ENCODE results near the gene SERPINB1.
A peak's percentile ranks its signal among the peaks of the same experiment; 100 is the strongest.
"Not testable (repeated sequence)": the region's sequence is repeated elsewhere in the genome, so short reads cannot be mapped to it uniquely, and the experiment has no call there.

The SERPINB1 gene

DNA sequence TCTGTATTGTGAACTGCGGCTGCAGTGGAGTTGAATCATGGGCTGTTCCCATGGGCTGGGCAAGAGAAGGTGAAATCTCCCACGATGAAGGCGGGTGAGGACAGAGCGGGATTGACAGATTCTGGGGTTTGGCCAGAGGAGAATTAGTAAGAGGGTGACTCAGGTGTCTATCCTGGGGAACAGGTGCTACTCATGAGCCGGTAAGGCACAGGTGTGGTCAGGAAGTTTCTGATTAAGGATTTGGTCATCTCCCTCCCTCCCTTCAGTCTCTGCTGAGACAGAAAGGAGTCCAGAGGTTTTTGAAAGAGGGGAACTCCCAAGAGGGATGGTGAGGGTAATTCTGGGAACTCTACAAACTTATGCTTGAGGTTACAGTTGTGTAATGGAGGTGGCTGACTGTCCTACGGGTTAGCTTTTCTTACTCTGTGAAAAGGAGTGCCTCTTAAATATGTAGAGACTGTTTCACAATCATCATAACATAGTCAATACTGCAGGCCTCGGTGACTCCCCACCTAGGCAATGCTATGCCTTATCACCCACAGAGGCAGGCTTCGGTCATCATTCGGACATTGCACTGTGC lies 31.5 kb downstream of the SERPINB1 start:
- no peak for DNase-seq

DNA sequence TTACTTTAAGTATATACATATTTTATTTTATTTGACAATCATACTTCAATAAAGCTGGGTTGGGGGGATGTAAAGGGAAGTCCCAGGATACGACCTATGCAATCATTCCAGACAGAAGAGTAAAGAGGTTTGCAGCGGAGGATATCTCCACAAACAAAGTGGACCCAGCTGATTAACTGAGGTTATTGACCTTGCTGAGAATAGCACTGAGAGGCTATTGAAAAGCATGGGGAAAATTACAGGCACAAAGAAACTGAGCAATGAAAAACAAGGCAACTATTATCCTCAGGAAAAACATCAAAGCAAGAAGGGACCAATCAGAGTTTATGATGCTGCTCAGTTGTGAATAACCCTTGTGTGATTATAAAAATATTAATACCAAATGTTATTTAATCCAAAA lies 32.6 kb downstream of the SERPINB1 start:
- DNase-seq = peak in 1 of 2 donors; percentile 42

GRCh38 chr6:2807342-2808090 lies 34.1 kb downstream of the SERPINB1 start:
- DNase-seq = peak; percentile 24 to 35

DNA sequence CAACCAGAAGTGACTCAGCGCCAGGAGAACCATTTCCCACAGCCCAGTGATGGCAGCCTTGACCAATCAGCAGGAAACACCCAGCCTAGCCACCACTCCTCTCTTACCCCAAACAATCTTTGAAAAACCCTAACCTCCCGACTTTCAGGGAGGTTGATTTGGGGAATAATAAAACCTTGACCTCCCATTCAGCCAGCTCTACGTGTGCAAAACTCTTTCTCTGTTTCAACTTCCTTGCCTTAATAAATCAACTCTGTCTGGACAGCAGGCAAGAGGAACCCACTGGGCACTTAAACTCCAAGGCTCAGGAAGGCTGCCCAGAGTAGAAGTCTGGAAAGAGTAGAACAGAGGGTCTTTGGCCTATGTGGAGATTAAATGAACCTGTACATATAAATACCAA lies 35.0 kb downstream of the SERPINB1 start:
- DNase-seq = no peak

DNA sequence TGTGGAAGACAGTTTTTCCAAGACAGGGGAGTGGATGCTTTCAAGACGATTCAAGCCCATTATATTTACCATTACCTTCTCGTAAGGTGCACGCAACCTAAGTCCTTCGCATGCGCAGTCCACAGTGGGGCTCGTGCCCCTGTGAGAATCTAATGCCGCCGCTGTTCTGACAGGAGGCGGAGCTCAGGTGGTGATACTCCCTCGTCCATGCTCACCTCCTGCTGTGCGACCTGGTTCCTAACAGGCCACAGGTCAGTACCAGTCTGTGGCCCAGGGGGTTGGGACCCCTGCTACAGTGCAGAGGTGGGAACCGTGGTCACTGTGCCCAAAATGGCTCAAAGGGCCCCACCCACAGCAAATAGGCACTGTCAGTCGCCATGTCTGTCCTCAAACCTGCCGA lies 36.6 kb downstream of the SERPINB1 start:
- DNase-seq = no peak

- no peak for DNase-seq
Observed at GRCh38 chr6:2804516-2804915, 37.1 kb downstream of the SERPINB1 start.

GRCh38 chr6:2803731-2804429 lies 37.8 kb downstream of the SERPINB1 start:
- no peak for DNase-seq

DNA sequence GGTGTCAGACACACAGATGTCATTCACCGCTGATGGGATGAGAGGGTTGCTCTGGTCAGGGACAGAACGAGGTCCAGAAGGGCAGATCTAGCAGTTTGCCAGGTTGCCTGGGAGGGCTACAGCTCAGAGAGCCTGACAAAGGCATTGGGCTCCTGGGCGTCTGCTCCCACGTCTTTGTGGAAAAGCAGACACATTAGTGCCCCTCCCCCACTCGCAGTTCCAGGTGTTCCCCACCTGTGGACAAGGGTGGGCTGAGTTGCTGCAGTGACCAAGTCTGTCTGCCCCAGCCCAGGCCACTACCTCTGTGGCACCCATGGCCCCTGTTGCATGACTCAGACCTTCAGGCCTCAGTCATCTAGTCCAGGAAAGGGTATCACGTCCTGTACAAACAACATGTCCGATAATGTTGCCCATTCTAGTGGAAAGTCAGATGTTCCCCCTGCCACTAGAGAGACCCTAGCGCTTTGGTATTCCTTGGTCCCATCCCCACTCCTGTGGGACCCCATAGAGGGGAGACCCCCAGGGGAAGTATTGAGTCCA lies 39.1 kb downstream of the SERPINB1 start:
- DNase-seq = no peak

DNA sequence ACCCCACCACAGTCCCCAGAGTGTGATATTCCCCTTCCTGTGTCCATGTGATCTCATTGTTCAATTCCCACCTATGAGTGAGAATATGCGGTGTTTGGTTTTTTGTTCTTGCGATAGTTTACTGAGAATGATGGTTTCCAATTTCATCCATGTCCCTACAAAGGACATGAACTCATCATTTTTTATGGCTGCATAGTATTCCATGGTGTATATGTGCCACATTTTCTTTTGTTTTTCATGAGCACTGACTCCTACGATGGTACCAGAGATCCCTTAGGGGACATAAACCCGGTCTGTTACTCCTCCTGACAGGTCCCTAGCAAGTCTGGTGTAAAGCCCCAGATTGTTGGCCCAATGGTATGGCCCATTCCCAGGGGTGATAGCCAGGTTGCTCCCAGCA lies 40.0 kb downstream of the SERPINB1 start:
- DNase-seq = not testable (repeated sequence)

GRCh38 chr6:2800552-2801316 lies 40.9 kb downstream of the SERPINB1 start:
- DNase-seq = no peak

- DNase-seq = no peak
Observed at GRCh38 chr6:2799936-2800527, 41.6 kb downstream of the SERPINB1 start.

DNA sequence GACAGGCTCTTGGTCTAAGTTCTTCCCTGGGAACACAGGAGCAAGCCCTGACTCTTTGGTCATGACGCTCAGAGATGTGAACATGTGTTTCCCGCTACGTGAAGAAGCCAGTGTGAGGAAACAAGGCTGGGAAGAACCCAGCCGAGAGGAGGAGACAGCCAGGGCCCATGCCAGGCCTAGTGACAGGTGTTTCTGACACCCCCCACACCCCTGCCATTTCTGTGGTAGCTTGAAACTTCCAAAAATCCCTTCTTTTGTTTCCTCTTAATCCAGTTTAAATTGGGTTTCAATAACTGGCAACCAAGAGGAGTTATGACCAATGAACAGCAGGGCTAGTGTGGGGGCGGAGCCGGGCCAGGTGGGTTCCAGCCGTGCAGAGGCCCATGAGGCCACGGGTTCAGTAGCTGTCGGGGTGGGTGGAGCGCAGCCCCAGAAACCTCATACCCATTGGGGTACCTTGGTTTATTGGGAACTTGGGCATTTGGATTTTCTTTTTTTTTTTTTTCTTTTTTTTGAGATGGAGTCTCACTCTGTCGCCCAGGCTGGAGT lies 43.0 kb downstream of the SERPINB1 start:
- no peak for DNase-seq

- DNase-seq = no peak
Observed at GRCh38 chr6:2797564-2798031, 44.1 kb downstream of the SERPINB1 start.

- no peak for DNase-seq
Observed at GRCh38 chr6:2796861-2797260, 44.8 kb downstream of the SERPINB1 start.

DNA sequence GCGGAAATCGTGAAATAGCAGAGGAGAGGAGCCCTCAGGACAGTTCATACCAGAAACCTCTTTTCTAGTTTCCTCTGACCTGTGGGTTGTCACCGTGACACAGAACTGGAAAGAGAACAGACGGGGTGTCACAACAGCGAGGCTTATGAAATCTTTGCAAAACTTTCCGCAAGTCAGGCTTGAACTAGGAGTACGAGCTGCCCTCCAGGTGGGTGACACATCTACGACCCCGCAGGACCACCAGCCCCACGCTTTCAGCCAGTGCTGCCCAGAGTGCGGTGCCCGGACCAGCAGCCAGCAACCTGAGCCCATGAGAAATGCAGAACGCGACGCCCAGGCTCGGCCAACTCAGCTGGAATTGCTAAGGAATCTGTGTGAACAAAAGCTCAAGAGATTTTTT lies 45.7 kb downstream of the SERPINB1 start:
- no peak for DNase-seq

DNA sequence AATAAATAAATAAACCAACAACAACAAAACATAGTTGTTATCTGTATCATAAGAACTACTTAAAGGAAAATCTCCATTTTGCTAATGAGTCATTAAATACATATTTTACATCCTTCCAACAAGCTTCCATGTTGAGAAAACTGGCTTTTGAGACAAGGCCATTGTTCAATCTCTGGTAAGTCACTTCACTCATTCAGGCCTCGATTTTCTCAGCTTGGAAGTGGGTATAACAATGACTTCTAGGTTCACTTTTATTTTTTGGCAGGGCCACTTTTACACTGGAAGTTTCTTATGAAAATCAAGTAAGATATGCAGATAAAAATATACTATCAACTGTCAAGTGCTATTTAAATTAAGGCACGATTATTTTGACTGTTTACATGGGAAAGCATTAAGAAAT lies 46.5 kb downstream of the SERPINB1 start:
- DNase-seq = no peak

DNA sequence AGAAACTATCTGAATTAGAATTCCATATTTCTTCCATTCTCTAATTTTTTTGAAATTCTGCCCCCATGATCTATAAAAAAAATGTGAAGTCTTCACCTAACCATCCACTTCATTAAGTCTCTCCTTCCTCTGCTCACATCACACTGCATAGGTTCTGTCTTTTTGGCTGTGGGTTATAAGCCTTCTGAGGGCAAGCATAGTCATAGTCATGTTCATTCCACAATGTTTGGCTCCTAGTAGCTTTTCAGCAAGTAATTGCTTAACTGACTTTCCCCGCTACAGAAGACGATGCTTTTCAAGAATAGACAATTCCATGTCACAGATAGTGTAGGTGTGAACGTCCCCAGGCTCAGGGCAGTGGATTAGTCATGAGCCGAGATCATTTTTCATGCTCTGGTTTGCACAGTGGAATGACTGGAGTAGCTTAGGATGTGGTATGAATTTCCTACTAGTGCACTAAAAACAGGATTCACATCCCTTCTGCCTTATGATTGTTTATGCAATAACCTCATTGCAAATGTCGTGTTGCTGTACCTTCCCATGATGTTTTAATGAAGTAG lies 47.4 kb downstream of the SERPINB1 start:
- no peak for DNase-seq

DNA sequence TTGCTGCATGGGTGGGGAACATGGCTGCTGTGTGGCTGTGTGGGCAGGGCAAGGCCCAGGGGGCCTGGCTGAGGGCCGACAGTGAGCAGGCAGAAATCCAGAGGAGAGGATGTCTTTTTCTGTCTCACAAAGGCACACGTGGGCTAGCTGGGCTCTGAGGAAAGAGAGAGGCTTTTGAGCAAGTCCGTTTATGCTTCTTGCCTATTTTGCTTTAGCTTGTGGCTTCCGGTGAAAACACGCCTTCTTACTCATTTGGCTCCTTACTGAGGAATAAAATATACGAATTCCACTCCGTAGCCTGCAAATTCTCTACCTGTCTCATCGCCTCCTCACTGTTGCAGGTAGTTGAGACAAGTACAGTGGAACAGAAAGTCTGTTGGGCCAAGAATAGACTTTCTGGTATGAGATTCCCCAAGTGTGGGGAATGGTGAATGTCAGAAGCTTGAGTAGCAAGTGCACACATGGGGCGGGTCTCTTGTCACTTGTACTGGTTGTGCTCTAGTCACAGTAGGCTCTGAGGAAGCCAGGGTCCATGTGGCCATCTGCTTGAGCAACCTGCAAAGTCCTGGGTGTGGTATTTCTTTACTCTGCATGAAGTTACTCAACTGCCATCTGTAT lies 48.0 kb downstream of the SERPINB1 start:
- DNase-seq = peak in 1 of 2 donors; percentile 49

DNA sequence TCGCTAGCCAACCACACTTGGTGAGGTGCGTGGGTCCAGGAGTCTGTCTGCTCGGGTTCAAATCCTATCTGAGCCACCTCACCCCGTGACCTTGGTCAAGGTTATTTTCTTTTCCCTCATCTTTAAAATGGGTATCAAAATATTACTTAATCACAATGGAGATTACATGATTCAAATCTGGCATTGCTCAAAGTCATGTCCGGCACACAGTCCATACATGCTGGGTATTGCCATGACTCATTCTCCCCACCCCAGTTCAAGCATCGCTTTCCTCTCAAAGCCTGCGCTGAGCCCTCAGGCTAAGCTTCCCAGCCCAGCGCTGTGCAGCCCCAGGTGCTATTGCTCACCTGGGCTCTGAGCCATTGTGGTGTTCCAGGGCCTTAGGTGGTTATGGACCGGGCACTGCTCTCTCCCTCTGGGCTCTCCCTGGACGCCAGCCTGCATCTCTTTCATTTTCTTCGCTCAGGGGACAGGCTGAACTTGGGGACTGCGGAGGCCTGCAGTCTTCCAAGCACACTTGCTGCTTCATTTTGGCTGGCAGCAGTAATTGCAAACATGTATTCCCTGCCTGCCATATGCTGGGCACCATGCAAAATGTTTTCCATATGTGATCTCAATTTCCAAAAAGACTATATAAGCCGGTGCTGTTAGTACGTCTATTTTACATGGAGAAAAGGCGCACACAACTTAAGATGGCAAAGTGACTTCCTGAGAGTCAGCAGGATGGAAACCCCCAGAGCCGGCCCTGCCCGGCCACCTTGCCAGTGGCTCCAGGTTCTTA lies 49.1 kb downstream of the SERPINB1 start:
- DNase-seq = no peak

DNA sequence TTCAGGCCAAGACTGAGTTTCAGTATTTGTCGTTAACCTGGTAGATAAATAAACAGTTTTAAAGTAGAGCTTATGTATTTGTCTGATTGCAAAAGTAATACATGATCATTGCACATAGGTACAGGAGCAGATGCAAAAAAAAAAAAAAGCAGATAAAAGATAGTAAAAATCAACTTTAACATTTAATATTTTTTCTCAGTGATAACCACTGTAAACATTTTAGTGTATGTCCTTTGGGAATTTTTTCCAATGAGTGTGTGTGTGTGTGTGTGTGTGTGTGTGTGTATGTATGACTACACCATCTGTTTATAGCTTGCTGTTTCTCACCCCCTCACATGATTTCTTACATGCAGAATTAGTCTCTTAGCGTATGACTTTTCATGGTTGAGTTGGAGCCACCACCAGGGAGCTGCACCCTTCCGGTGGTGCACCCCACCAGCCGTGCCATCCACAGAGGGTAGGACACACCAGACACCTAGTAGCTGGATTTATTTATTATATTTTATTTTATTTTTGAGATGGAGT lies 50.2 kb downstream of the SERPINB1 start:
- no peak for DNase-seq
